GM12878 (cell line): Measurements from ENCODE around the gene LDB3. TPM values are rescaled to one million over a fixed set of nuclear protein-coding genes. Genes with fewer than 3 reads are reported as not detected.

Experiments used
- ATAC-seq: fragments of 200-7000 bp; cut with Tn5 transposase; 3 replicates; pipeline ENCODE4 v1.9.1; 2020; ENCODE audit warnings: mild to moderate bottlenecking, moderate library complexity
- BruUV-seq: library from RNA; stranded (reverse); fragments of 400-500 nt; replicated peaks from 2 replicates; lab custom pipeline; 2021; lab: Mats Ljungman, UMichigan
- CTCF ChIA-PET: fragments of 300-600 bp; sonication (Branson Sonifier 250); formaldehyde crosslinking; extraction: SDS; loops from one replicate; lab custom pipeline; 2021; ENCODE audit warnings: inconsistent platforms; lab: Yijun Ruan, JAX
- POLR2A ChIA-PET: fragments of 350-600 bp; formaldehyde crosslinking; extraction: SDS; loops from one replicate; lab custom pipeline; 2021; ENCODE audit warnings: inconsistent platforms; lab: Charles Lee
- RAD21 ChIA-PET: fragments of 300-600 bp; sonication (Branson Sonifier 250); formaldehyde crosslinking; loops from one replicate; lab custom pipeline; 2023; ENCODE audit warnings: antibody characterized with exemption; ENCODE audit not compliant: unreplicated experiment; lab: Charles Lee
- SMC1A ChIA-PET: fragments of 300-600 bp; sonication (Branson Sonifier 250); formaldehyde crosslinking; loops from one replicate; lab custom pipeline; 2023; ENCODE audit not compliant: unreplicated experiment, uncharacterized antibody; lab: Charles Lee
- DNase-seq: peaks from one replicate; pipeline ENCODE4 v3.0.0-alpha.2; 2011; ENCODE audit warnings: low read depth, low spot score
- FAIRE-seq: peaks from 3 replicates; lab custom pipeline; 2011; peaks lifted over from hg19 to GRCh38; lab: Jason Lieb, UNC
- H2AFZ ChIP-seq: 2 replicates; pipeline ENCODE4 v1.6.0; 2011; ENCODE audit warnings: low read depth, low read length, control low read depth; ENCODE audit not compliant: control insufficient read depth
- H3K27ac ChIP-seq: 2 replicates; pipeline ENCODE4 v1.5.1; 2011; ENCODE audit warnings: control low read depth; ENCODE audit not compliant: control insufficient read depth, insufficient read depth
- H3K27me3 ChIP-seq, 2 experiments: replicated peaks in 1 of 2; 2 replicates each; pipeline versions ENCODE4 v1.6.0 to v1.6.1; 2011; ENCODE audit warnings: low read length in 1 of 2; ENCODE audit not compliant: control insufficient read depth in 2 of 2, insufficient read depth in 2 of 2
- H3K36me3 ChIP-seq, 2 experiments: 2 replicates each; pipeline ENCODE4 v1.5.1; 2011; ENCODE audit warnings: low read length in 1 of 2; ENCODE audit not compliant: control insufficient read depth in 2 of 2, insufficient read depth in 2 of 2
- H3K4me1 ChIP-seq: 2 replicates; pipeline ENCODE4 v1.6.1; 2011; ENCODE audit warnings: mild to moderate bottlenecking, low read length, moderate library complexity, mixed read lengths; ENCODE audit not compliant: control insufficient read depth, insufficient read depth
- H3K4me2 ChIP-seq: 2 replicates; pipeline ENCODE4 v1.6.0; 2011; ENCODE audit warnings: control low read depth; ENCODE audit not compliant: control insufficient read depth, insufficient read depth
- H3K4me3 ChIP-seq: fragments of 200-600 bp; sonication (generic); 2 replicates; pipeline ENCODE4 v1.5.1; 2016
- H3K79me2 ChIP-seq: 2 replicates; pipeline ENCODE4 v1.6.0; 2011; ENCODE audit warnings: low read length; ENCODE audit not compliant: control insufficient read depth, insufficient read depth
- H3K9ac ChIP-seq: 2 replicates; pipeline ENCODE4 v1.8.0; 2011; ENCODE audit warnings: low read length, control low read depth, mixed read lengths; ENCODE audit not compliant: control insufficient read depth, insufficient read depth
- H3K9me3 ChIP-seq: replicated peaks from 3 replicates; pipeline ENCODE4 v1.5.1; 2011; ENCODE audit warnings: mild to moderate bottlenecking, low read length; ENCODE audit not compliant: control insufficient read depth, insufficient read depth
- H4K20me1 ChIP-seq: 2 replicates; pipeline ENCODE4 v1.6.0; 2011; ENCODE audit not compliant: control insufficient read depth, insufficient read depth
- BCLAF1 ChIP-seq: fragments of 450-650 bp; IDR thresholded peaks from 2 replicates; pipeline ENCODE4 v1.6.1; 2017; ENCODE audit warnings: antibody characterized with exemption, mild to moderate bottlenecking, moderate library complexity
- EZH2 ChIP-seq: IDR thresholded peaks from 2 replicates; pipeline ENCODE4 v1.6.1; 2012; ENCODE audit warnings: low read depth, mild to moderate bottlenecking, control low read depth, inconsistent platforms, low read length, borderline replicate concordance; ENCODE audit not compliant: control insufficient read depth
- FOXK2 ChIP-seq: fragments of 450-650 bp; IDR thresholded peaks from 2 replicates; pipeline ENCODE4 v1.6.1; 2017; ENCODE audit warnings: mild to moderate bottlenecking, moderate library complexity
- HSF1 ChIP-seq: fragments of 150-350 bp; IDR thresholded peaks from 2 replicates; pipeline ENCODE4 v1.6.1; 2014; ENCODE audit warnings: mild to moderate bottlenecking, low read depth, low read length
- KLF5 ChIP-seq: fragments of 450-650 bp; IDR thresholded peaks from 2 replicates; pipeline ENCODE4 v1.6.1; 2014; ENCODE audit warnings: mild to moderate bottlenecking; ENCODE audit not compliant: partially characterized antibody
- POLR2AphosphoS2 ChIP-seq: IDR thresholded peaks from 2 replicates; pipeline ENCODE4 v1.6.1; 2011; ENCODE audit warnings: low read depth, mild to moderate bottlenecking, low read length, improper control_type of control experiment, moderate library complexity
- RBBP5 ChIP-seq: fragments of 200-600 bp; sonication (generic); conservative IDR thresholded peaks from 2 replicates; pipeline ENCODE4 v1.6.1; 2016
- RFX5 ChIP-seq: IDR thresholded peaks from 2 replicates; pipeline ENCODE4 v1.6.1; 2011; ENCODE audit warnings: low read depth, low read length, improper control_type of control experiment
- ZNF217 ChIP-seq: fragments of 450-650 bp; IDR thresholded peaks from 2 replicates; pipeline ENCODE4 v1.6.1; 2017; ENCODE audit warnings: antibody characterized with exemption, mild to moderate bottlenecking
- WGBS: methylation state at CpG from one replicate; pipeline ENCODE4 v1.1.6; 2016; ENCODE audit warnings: low lambda C conversion rate; ENCODE audit not compliant: insufficient replicate concordance, insufficient coverage; ENCODE audit errors: missing lambda C conversion rate; 5-methylcytosine and 5-hydroxymethylcytosine counted together
- in situ Hi-C: fragments of 300-500 bp; cut with MboI; formaldehyde crosslinking; loops from 9 replicates; pipeline ENCODE4 v1.14.3; 2018; ENCODE audit warnings: mixed read lengths
- intact Hi-C: fragments of 100-400 bp; cut with micrococcal nuclease; formaldehyde crosslinking; loops from one replicate; pipeline ENCODE4 v1.14.2; 2022; ENCODE audit not compliant: unreplicated experiment
- polyA plus RNA-seq, 11 experiments: library from polyadenylated mRNA; depleted of rRNA in 4 of 11; unstranded in 6 of 11; stranded (reverse) in 5 of 11; fragments of >200 nt; fragmentation: Nextera tagmentation in 4 of 11; fragmentation: Illumina TruSeq in 1 of 11; extraction: Ambion mirVana in 4 of 11; extraction: Trizol in 1 of 11; gene quantifications; 1 replicate in 1 of 11; 2 replicates in 10 of 11; pipeline versions ENCODE4 v1.2.1 to v1.2.3, GENCODE V29; 2011 to 2016; ENCODE audit warnings: inconsistent platforms in 2 of 11, missing spikeins in 2 of 11, low read depth in 1 of 11
- total RNA-seq, 4 experiments: library from RNA; depleted of rRNA in 3 of 4; stranded (reverse); fragments of >200 nt in 3 of 4; fragmentation: Illumina TruSeq in 1 of 4; extraction: Trizol in 1 of 4; gene quantifications; 2 replicates each; pipeline versions ENCODE4 v1.2.1 to v1.2.3, GENCODE V29; 2013 to 2021

Gene LDB3
- total and polyA plus RNA-seq, 10 of the 15 experiments (the other 5 are each of a cell fraction or from before 2014, with no cell fraction given): 0.02 to 0.07 (median 0.04) TPM; not detected in 1

GRCh38 chr10:86685893-86686632 is 17.8 kb downstream of the LDB3 start:
- no peaks in the 10 kb centered on the region for H3K9me3 ChIP-seq
- H3K27ac ChIP-seq: no peak overlapping the region
- in situ Hi-C loops: no loop called here
- ATAC-seq: no peak
- no peak overlapping the region for H2AFZ ChIP-seq
- WGBS: 42% methylated on average over 13 of the region's 13 CpGs
- TF ChIP-seq POLR2AphosphoS2: no peak
- no peak for TF ChIP-seq BCLAF1
- TF ChIP-seq HSF1: no peak
- TF ChIP-seq FOXK2: no peak
- no peak for TF ChIP-seq RBBP5
- TF ChIP-seq ZNF217: no peak
- TF ChIP-seq RFX5: no peak
- TF ChIP-seq KLF5: no peak
- no peak for TF ChIP-seq EZH2
- TF ChIP-seq, all 136 proteins: peak for 0
- CTCF ChIA-PET: interaction anchor here (0.7 kb wide), 1 partner anchor 195 kb away, joined by 3 read pairs; no protein-coding TSS in a partner anchor
- Histone ChIP-seq H3K4me3 (no peak overlapping the region), H3K36me3 (no peaks in the 10 kb centered on the region), H3K79me2 (no peaks in the 10 kb centered on the region), H3K27me3 (no peaks in the 10 kb centered on the region; a peak in 1 of 4 replicates), H3K4me2 (no peak overlapping the region), H4K20me1 (no peaks in the 10 kb centered on the region), H3K4me1 (no peaks in the 10 kb centered on the region), H3K9ac (no peak overlapping the region)
- RAD21 ChIA-PET: no interaction called here
- POLR2A ChIA-PET: interaction anchor here (0.7 to 1.4 kb wide), 2 partner anchors 37 to 275 kb away, joined by 3 to 5 read pairs; no protein-coding TSS in a partner anchor
- FAIRE-seq: no peak
- DNase-seq: no peak
- SMC1A ChIA-PET: no interaction called here
- BruUV-seq: no TSS peak
- intact Hi-C loops: no loop called here
